LNCAP (cell line): ENCODE measurements around the gene ACSS2.

Experiments
- TF ChIP-seq, protein P1 (sequence below): fragments of 450-650 bp; IDR thresholded peaks from 2 replicates; pipeline ENCODE4 v1.5.1; 2017; ENCODE audit warnings: mild to moderate bottlenecking

ACSS2 gene

DNA sequence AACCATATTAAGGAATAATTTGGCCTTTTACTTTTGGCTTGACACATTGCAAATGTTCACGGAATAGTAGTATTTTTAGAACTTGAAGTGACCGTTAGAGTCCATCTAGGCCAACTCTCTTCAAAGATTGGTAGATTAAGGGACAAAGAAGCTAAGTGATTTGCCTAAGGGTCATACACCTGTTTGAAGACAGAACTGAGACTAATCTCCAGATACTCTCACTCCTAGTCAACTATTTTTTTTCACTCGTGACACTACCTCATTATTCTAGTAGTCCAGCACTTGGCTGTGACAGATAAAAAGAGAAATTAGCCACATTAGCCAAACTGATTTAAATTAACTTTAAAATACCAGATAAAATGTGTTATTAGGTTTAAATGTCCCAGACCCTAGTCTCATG, 10.6 kb downstream of the ACSS2 start:
- TF ChIP-seq, protein P1, sequence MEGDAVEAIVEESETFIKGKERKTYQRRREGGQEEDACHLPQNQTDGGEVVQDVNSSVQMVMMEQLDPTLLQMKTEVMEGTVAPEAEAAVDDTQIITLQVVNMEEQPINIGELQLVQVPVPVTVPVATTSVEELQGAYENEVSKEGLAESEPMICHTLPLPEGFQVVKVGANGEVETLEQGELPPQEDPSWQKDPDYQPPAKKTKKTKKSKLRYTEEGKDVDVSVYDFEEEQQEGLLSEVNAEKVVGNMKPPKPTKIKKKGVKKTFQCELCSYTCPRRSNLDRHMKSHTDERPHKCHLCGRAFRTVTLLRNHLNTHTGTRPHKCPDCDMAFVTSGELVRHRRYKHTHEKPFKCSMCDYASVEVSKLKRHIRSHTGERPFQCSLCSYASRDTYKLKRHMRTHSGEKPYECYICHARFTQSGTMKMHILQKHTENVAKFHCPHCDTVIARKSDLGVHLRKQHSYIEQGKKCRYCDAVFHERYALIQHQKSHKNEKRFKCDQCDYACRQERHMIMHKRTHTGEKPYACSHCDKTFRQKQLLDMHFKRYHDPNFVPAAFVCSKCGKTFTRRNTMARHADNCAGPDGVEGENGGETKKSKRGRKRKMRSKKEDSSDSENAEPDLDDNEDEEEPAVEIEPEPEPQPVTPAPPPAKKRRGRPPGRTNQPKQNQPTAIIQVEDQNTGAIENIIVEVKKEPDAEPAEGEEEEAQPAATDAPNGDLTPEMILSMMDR = no peak

DNA sequence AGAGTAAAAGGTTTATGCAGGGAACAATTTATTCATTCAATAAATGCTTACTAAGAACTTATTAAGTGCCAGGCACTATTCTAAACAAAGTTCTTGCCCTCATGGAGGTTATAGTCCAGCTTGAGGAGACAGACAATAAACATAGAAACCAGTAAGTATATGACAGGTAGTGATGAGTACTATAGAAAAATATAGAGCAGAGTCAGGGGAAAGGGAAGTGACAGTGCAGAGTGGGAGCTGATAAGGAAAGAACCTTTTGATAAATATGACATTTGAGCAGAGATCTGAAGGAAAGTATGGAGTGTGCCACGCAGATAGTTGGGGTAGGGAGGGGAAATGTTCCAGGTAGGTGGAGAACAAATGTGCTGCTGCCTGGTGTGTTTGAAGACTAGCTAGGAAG, 12.1 kb downstream of the ACSS2 start:
- TF ChIP-seq, protein P1 = no peak

DNA sequence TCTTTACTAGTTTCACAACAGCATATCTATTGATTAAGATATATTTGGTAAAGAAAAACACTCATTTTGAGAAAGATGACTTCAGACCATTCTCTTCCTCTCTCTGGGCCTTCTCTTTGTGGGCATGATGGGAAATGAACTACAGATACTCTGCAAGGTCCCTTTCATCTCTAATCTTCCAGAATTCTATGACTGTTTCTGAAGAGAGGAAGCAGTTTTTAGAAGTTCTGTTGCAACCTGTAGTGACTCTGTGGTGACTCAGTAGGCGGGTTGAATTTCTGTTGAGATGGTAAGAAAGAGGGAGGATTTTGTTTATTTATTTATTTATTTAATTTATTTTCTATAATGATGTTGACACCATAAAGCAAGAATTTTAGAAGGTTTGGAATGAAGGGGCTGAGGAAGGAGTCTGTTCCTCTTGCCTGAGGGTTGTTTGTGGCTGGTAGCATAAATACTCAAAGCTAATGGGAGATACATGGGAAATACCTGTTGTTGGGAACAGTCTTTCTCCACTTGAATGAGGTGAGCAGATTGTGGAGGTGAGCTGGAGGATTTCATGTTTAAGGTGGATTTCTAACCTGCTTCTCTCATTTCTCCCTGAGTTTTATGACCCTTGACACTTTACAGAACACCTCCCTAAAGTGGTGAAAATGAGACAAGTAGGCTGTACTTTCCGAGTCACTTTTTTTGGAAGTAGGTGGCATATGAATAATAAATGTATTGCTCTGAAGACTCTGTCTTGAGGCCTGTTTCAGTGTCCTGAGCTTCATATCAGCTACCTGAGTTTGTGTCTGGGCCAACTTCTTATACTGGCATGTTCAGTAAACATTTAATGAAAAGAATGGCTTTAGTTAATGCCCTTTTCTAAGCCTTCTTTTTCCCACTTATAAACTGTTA, 15.0 kb downstream of the ACSS2 start:
- TF ChIP-seq, protein P1 = no peak

DNA sequence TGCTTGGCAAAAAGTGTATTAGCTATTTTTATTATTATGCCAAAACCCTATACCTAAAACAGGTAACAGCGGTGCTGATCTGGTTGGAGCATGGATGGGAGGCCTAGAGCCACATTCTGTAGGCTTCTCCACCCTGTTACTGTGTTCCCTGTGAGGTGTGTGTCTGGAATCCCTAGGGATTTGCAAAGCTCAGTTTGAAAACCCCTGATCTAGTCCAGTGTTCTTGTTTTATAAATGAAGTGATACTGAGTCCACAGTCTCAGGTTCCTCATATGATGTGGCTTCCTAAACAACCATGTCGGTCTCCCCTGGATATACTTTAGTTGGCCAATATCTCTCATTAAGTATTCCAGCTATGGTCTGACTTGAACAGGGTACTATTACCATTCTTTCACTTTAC, 16.3 kb downstream of the ACSS2 start:
- TF ChIP-seq, protein P1 = no peak

DNA sequence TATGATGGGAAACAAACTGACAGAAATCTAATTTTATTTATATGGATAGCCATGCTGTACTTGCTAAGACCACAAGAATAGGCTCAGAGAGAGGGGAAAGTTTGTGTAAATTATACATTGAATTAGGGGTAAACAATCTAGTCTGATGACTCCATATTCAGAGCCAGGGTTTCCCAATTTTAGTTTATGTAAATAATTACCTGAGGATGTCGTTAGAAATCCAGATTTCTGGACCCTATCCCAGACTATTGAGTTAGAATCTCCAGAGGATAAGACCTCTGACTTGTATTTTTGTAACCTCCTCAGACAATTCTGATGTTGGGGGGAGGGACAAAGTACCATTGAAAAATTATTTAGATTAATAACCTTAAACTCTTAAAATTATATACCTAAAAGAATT, 18.3 kb downstream of the ACSS2 start:
- TF ChIP-seq, protein P1 = no peak

DNA sequence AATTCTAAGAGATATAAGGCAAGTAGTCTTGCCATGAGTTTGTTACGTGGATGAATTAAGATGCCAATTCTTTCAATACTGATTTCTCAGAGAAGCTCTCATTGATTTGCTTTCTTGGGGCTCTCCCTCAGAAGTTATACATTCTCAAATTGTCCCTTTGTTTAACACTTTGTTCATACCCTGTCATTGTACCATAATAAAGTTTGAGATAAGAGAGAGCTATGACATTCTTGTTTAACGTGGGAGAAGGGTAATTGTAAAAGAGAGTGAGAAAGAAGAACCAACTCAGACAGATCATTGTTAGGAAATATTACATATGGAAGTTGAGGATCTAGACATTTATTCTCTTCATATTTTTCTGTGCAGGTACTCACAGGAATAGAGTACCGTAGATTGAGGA, 19.1 kb downstream of the ACSS2 start:
- TF ChIP-seq, protein P1 = no peak

DNA sequence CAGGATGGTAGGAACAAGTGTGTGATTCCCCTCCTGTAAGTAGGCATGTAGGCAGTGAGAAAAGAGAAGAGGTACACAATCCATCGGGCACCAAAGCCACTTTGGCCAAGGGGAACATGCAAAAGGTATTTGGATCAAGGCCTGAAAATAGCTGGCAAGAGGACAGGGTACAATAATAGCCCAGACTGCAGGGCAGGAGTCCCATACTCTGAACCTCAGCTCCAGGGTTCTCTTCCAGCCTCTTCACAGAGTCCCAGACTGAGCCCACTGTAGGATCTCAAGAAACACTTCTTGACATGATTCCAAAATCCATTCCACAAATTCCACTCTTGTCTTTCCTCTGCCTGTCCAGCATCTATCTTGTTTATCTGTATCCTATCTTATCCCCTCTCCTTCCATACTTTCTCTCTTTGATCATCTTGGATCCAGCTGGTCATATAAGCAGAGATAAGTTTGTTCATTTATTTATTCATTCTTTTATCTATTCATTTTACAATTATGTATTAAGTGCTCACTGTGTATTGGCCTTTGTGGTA, 19.7 kb downstream of the ACSS2 start:
- TF ChIP-seq, protein P1 = no peak
